Activated T-helper 9 cell treated with anti-CD3 and anti-CD28 coated beads, Interleukin-2, amount 50 U/mL, for 16 hours (primary cell): Measurements from ENCODE around the gene CTNND2.
"Not testable (repeated sequence)": the region's sequence is repeated elsewhere in the genome, so short reads cannot be mapped to it uniquely, and the experiment has no call there.

ENCODE experiments used
- DNase-seq: peaks from one replicate; pipeline ENCODE4 v3.0.0-alpha.2; 2020; ENCODE audit warnings: low read depth

Gene CTNND2

GRCh38 chr5:11313694-11314093 is 590.6 kb downstream of the CTNND2 start:
- not testable (repeated sequence) for DNase-seq

DNA sequence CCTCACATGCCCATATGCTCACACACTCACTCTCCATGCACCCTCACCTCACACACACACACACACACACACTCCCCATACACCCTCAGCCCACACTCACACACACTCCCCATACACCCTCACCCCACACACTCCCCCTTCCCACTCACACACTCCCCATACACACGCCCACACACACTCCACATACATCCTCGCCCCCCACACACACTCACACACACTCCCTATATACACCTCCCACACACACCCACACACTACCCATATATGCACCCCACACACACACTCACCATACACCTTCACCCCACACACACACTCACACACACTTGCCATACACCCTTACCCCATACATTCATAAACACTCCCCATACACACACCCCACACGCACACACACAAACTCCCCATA is 592.5 kb downstream of the CTNND2 start:
- no peak for DNase-seq

- no peak for DNase-seq
Measured at GRCh38 chr5:11311272-11311671, 593.0 kb downstream of the CTNND2 start.

- no peak for DNase-seq
Measured at GRCh38 chr5:11310158-11310557, 594.1 kb downstream of the CTNND2 start.

GRCh38 chr5:11306365-11306764 is 597.9 kb downstream of the CTNND2 start:
- DNase-seq: no peak

- no peak for DNase-seq
Measured at GRCh38 chr5:11305245-11305644, 599.0 kb downstream of the CTNND2 start.

GRCh38 chr5:11304641-11305040 is 599.6 kb downstream of the CTNND2 start:
- DNase-seq: no peak

DNA sequence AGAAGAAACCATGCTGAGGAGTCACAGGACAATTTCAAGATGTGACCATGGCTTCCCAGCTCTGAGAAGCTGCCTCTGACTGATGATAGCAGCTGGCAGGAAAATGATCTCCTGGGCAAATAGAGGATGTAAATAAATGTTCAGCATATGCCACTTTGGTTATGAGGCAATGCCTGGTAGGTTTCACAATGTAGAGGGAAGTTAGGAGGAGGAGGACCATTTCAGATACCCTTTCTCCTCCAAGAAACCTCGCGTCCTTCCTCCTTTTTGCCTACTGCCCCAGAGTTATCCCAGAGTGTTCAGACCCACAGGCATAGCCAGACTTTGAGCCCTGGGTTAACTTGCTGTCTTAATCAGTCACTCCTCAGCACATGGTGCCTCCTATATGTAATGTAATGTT is 601.6 kb downstream of the CTNND2 start:
- DNase-seq: no peak

- no peak for DNase-seq
Measured at GRCh38 chr5:11301171-11301570, 603.1 kb downstream of the CTNND2 start.

DNA sequence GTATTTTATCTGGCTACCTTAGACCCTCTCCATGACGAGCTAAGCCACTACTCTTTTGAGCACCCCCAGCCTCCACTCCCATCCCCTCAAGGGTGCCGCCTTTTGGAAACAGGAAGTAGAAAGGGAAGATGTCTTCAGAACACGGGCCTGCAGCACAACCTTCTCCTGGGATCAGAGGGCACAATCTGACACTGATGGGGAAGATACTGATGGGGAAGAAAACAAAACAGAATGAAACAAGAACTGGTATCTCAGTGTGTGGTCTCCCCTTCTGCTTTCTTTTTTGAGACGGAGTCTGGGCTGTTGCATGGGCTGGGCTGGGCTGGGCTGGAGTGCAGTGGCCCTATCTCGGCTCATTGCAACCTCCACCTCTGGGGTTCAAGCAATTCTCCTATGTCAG is 603.5 kb downstream of the CTNND2 start:
- DNase-seq: no peak

DNA sequence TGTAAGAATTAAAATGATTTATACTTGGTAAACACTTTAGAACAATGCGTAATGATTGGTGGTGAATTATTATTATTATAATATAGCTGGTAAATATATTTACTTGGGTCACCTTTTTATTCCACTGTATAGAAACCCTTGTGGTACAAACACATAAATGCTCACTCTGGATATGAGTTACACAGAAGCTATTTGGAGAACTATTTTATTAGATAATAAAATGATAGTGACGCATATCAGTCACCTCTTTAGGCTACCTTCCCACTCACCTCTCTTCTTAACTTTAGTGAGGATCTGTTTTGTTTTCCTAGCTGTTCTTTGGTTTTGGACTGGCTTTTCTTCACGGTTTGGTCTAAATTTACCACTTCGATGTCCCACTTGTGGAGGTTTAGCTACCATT is 605.4 kb downstream of the CTNND2 start:
- DNase-seq: no peak

- DNase-seq: no peak
Measured at GRCh38 chr5:11293523-11293922, 610.7 kb downstream of the CTNND2 start.

DNA sequence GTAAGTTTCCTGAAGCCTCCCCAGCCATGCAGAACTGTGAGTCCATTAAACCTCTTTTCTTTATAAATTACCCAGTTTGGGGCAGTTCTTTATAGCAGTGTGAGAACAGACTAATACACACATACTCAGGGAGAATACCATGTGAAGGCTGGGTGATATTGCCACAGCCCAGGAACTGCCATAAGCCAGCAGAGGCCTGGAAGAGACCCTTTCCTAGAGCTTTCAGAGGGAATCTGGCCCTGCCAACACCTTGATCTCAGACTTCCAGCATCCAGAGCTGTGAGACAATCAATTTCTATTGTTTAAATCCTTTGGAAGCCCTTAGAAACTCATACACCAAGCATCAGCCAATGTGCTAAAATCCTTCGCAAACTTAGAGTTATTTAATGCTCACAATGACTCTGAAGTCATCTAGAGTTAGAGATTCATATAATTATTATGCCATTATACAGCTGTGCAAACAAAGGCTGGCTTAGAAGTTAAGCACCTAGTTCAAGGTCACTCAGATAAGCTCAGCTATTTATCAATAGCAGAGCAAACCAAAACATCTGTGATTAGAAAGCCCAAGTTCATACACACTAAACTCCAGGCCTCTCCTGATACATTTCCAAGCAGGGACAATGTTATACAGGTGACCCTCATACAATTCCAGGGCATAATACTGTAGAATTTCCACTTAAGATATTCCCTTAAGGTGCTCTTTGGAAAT is 611.4 kb downstream of the CTNND2 start:
- no peak for DNase-seq

DNA sequence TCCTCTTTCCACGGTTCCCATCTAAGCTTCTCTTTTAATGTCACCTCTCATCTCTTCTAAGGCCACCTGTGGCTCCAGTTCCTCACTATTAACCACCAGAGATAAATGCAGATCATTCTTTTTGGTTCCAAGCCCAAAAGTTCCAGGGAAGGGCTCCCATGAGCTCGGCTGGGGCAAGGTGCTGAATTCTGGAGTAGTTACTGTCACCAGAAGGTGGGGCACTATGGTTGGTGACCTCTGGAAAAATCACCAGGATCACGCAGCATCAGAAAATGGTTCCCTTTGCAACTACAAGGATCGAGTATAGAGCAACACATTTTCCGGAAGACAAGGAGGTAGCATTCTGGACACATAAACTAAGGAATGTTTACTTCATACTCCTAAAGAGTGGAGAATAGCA is 614.5 kb downstream of the CTNND2 start:
- DNase-seq: no peak

DNA sequence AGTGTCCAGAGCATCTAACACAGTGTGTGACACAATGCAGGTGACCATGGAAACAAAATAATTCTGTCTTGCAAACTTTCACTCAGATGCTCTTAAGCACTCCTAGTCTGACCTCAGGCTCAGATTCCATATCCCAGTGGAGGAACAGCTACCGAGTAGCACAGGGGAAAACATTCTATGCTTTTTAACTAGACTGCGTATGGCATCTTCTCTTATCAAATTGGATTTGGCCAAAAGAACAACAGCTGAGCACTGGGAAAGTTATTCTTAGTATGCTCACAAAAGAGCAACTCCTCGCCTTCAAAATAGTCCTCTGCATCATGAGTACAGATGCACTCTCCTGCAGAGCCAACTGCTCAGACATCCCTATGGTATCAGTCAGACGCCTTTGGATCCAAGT is 615.0 kb downstream of the CTNND2 start:
- no peak for DNase-seq

- no peak for DNase-seq
Measured at GRCh38 chr5:11281842-11282241, 622.4 kb downstream of the CTNND2 start.

- no peak for DNase-seq
Measured at GRCh38 chr5:11277323-11277722, 626.9 kb downstream of the CTNND2 start.

DNA sequence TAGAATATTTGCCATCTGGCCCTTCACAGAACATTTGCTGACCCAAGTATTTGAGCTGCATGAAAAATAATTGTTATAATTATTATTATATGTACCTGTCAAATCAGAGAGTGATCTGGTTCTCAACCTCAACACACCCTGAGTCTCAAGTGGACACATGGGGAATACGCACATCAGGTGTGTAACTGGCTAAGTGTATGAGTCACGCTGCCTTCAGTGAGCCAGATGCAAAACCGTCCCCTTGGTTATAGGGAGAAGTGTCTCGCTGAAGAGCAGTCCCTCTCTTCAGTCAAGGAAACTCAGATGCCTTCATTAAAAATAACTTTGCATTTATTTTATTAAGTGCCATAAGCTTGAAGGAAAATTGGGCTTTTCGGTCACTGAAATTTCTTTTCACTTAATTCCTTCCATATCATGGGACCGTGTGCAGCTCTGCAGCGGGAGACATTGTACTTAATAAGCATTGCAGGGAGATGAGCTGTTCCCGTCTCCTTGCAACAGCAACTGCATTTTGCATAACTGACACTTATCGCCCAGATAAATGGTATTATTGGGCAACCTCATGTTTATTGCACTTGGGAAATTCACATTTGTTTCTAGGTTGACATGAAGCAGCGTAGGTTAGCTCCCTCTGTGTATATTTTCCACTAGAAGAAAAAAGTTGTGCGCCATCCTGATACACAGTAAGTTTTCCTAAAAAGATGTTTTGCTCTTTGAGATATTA is 630.9 kb downstream of the CTNND2 start:
- no peak for DNase-seq

GRCh38 chr5:11269515-11269914 is 634.7 kb downstream of the CTNND2 start:
- no peak for DNase-seq

- DNase-seq: no peak
Measured at GRCh38 chr5:11268891-11269290, 635.4 kb downstream of the CTNND2 start.

DNA sequence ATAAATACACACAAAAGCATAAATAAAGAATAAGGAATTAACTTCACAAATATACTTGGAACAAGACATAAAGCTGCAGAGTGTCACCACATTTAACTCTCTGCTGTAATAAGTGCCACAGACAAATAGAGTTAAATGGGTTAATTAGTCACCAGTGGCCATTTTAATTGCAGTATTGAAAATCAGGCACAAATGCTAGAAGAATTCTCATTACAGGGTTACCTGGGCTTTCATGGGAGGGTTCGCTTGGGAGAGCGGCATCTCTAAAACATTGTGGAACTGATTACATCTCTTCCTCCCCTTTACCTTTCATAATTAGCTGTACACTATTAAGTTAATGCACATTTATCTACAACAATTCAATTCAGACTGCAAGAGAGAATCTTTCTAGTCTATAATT is 637.9 kb downstream of the CTNND2 start:
- no peak for DNase-seq

DNA sequence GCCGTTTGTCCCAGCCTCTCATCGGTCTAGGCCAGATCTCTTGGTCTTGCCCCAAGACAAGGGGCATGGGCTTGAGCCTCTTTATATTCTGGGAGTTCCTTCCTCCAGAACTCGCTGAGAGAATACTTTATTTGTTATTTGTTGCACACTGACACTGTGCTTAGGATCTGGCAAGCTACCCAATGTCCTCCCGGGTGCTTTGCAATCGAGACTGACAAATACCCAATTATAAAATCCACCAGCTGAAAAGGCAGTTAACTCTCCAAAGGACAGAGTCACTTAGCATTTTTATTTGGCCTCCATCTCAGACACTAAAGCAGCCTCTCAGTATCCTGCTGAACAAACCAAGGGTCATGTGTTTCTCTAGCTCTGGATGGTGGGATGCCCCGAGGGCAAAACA is 643.0 kb downstream of the CTNND2 start:
- no peak for DNase-seq

DNA sequence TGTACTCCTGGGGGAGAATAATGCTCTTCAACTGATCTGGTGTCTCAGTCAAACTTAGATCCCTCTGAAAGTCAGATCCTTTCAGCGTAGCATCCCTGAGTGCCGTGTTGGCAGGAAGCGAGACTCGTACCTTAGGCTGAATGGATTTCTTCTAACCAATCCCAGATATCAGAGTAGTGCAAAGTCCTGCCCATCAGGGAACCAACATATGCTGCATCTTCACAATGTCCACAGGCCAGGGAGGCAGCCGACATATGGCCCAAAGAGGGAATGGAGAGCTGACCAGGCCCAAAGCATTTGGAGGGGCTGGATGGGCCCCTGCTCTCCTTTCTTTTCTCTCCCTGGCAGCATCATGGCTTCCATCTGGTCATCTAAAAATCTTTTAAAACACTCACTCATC is 646.2 kb downstream of the CTNND2 start:
- no peak for DNase-seq

DNA sequence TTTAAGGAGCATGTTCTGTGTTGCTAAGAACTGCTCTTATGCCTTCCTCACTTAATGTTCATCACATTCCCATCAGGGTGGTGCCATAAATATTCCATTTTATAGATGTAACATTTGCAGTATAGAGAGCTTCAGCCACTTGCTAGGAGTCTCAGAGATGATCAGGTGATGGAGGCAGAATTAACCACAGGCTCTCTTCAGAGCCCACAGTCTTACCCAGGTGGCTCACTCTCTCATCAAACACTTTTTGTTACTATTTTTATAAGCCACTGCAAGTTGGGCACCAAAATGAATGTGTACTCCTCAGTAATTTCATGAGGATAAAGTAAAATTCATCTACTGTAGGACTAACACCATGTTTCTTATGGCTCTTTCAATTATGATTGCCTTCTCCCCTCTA is 651.7 kb downstream of the CTNND2 start:
- DNase-seq: no peak
